Subcutaneous abdominal adipose tissue (tissue), 5 donors: ENCODE data around the gene RHAG.

Experiments used
- H3K27ac ChIP-seq: one replicate; pipeline ENCODE4 v1.7.0; 2013; ENCODE audit warnings: low read depth, mild to moderate bottlenecking, inconsistent platforms, low read length, moderate library complexity
- H3K27me3 ChIP-seq, 5 donors: one replicate each; pipeline ENCODE4 v1.7.0; 2013; ENCODE audit warnings: low read length in 5 of 5, inconsistent platforms in 1 of 5; ENCODE audit not compliant: control insufficient read depth in 5 of 5, insufficient read depth in 4 of 5
- H3K36me3 ChIP-seq, 5 donors: one replicate each; pipeline ENCODE4 v1.7.0; 2013; ENCODE audit warnings: low read length in 5 of 5; ENCODE audit not compliant: control insufficient read depth in 5 of 5, insufficient read depth in 5 of 5
- H3K4me1 ChIP-seq, 5 donors: one replicate each; pipeline ENCODE4 v1.7.0; 2013; ENCODE audit warnings: low read length in 5 of 5, mild to moderate bottlenecking in 3 of 5, moderate library complexity in 1 of 5; ENCODE audit not compliant: control insufficient read depth in 5 of 5, insufficient read depth in 5 of 5
- H3K4me3 ChIP-seq, 5 donors: one replicate each; pipeline ENCODE4 v1.7.0; 2013; ENCODE audit warnings: low read length in 5 of 5, low read depth in 1 of 5
- H3K9ac ChIP-seq, 5 donors: one replicate each; pipeline ENCODE4 v1.7.0; 2013; ENCODE audit warnings: low read length in 5 of 5, mild to moderate bottlenecking in 4 of 5, moderate library complexity in 3 of 5
- H3K9me3 ChIP-seq, 5 donors: one replicate each; pipeline ENCODE4 v1.7.0; 2013; ENCODE audit warnings: low read length in 5 of 5; ENCODE audit not compliant: control insufficient read depth in 5 of 5
- donor health status: healthy.
- donor health status: healthy.
- donor health status: healthy.
- donor health status: healthy.
- donor health status: healthy.

RHAG gene

GRCh38 chr6:49570474-49571079, 66.1 kb downstream of the RHAG start:
- H3K4me1 ChIP-seq, result peaks cover 0 to 15% (median 2%) of the 10 kb centered on the region in 5 donors
- H3K9me3 ChIP-seq, result no peaks in the 10 kb centered on the region
- no peak overlapping the region for H3K4me3 ChIP-seq
- H3K36me3 ChIP-seq, result no peaks in the 10 kb centered on the region
- H3K27me3 ChIP-seq, result no peaks in the 10 kb centered on the region
- H3K9ac ChIP-seq, result peak overlapping the region in 1 of 5 donors; percentile 20
- H3K27ac ChIP-seq, result peak overlapping the region; percentile 19

- H3K27ac ChIP-seq, result peak overlapping the region; percentile 69
Observed at GRCh38 chr6:49565855-49566254, 70.8 kb downstream of the RHAG start.

GRCh38 chr6:49565261-49565660, 71.4 kb downstream of the RHAG start:
- peaks cover 0 to 16% (median 2%) of the 10 kb centered on the region in 5 donors for H3K4me1 ChIP-seq
- no peaks in the 10 kb centered on the region for H3K36me3 ChIP-seq
- no peak overlapping the region for H3K4me3 ChIP-seq
- H3K27ac ChIP-seq, result peak overlapping the region; percentile 69
- H3K9ac ChIP-seq, result no peak overlapping the region
- H3K9me3 ChIP-seq, result peaks cover 0 to 6% (median 0%) of the 10 kb centered on the region in 5 donors
- peaks cover 0 to 4% (median 0%) of the 10 kb centered on the region in 5 donors for H3K27me3 ChIP-seq

More at GRCh38 chr6:49565855-49566254, 70.8 kb downstream of the RHAG start:
- Histone ChIP-seq H3K4me3 (peak overlapping the region in 1 of 5 donors; percentile 3), H3K9ac (peak overlapping the region in 1 of 5 donors; percentile 55), H3K36me3 (no peaks in the 10 kb centered on the region), H3K4me1 (peaks cover 0 to 15% (median 2%) of the 10 kb centered on the region in 5 donors), H3K9me3 (peaks cover 0 to 6% (median 0%) of the 10 kb centered on the region in 5 donors), H3K27me3 (peaks cover 0 to 4% (median 0%) of the 10 kb centered on the region in 5 donors)

- Histone ChIP-seq H3K9me3 (peaks cover 0 to 6% (median 0%) of the 10 kb centered on the region in 5 donors), H3K36me3 (no peaks in the 10 kb centered on the region), H3K4me3 (no peak overlapping the region), H3K9ac (no peak overlapping the region), H3K4me1 (peaks cover 0 to 11% (median 2%) of the 10 kb centered on the region in 5 donors), H3K27me3 (peaks cover 0 to 4% (median 0%) of the 10 kb centered on the region in 5 donors), H3K27ac (no peak overlapping the region)
Observed at GRCh38 chr6:49564552-49564951, 72.1 kb downstream of the RHAG start.

GRCh38 chr6:49563006-49563886, 73.4 kb downstream of the RHAG start:
- H3K9me3 ChIP-seq, result peaks cover 0 to 6% (median 0%) of the 10 kb centered on the region in 5 donors
- H3K4me3 ChIP-seq, result no peak overlapping the region
- H3K27me3 ChIP-seq, result peaks cover 0 to 4% (median 0%) of the 10 kb centered on the region in 5 donors
- peaks cover 0 to 11% (median 0%) of the 10 kb centered on the region in 5 donors for H3K4me1 ChIP-seq
- no peak overlapping the region for H3K9ac ChIP-seq
- no peak overlapping the region for H3K27ac ChIP-seq
- H3K36me3 ChIP-seq, result no peaks in the 10 kb centered on the region

- H3K9me3 ChIP-seq, result no peaks in the 10 kb centered on the region
- no peak overlapping the region for H3K27ac ChIP-seq
- H3K27me3 ChIP-seq, result peaks cover 0 to 3% (median 0%) of the 10 kb centered on the region in 5 donors
- H3K4me3 ChIP-seq, result no peak overlapping the region
- no peaks in the 10 kb centered on the region for H3K36me3 ChIP-seq
- peaks cover 0 to 10% (median 0%) of the 10 kb centered on the region in 5 donors for H3K4me1 ChIP-seq
- H3K9ac ChIP-seq, result no peak overlapping the region
Observed at GRCh38 chr6:49558238-49558637, 78.4 kb downstream of the RHAG start.

- H3K27me3 ChIP-seq, result peaks cover 0 to 6% (median 0%) of the 10 kb centered on the region in 5 donors
- H3K27ac ChIP-seq, result no peak overlapping the region
- no peak overlapping the region for H3K9ac ChIP-seq
- H3K9me3 ChIP-seq, result no peaks in the 10 kb centered on the region
- H3K4me3 ChIP-seq, result no peak overlapping the region
- no peaks in the 10 kb centered on the region for H3K36me3 ChIP-seq
- H3K4me1 ChIP-seq, result peaks cover 0 to 15% (median 0%) of the 10 kb centered on the region in 5 donors
Observed at GRCh38 chr6:49557177-49557576, 79.5 kb downstream of the RHAG start.

- H3K9ac ChIP-seq, result no peak overlapping the region
- no peaks in the 10 kb centered on the region for H3K9me3 ChIP-seq
- no peak overlapping the region for H3K27ac ChIP-seq
- no peak overlapping the region for H3K4me3 ChIP-seq
- H3K36me3 ChIP-seq, result no peaks in the 10 kb centered on the region
- H3K4me1 ChIP-seq, result peaks cover 0 to 20% (median 5%) of the 10 kb centered on the region in 5 donors
- peaks cover 0 to 6% (median 0%) of the 10 kb centered on the region in 5 donors for H3K27me3 ChIP-seq
Observed at GRCh38 chr6:49556429-49556837, 80.2 kb downstream of the RHAG start.

GRCh38 chr6:49555951-49556350, 80.7 kb downstream of the RHAG start:
- Histone ChIP-seq H3K9ac (no peak overlapping the region), H3K27me3 (peaks cover 0 to 8% (median 0%) of the 10 kb centered on the region in 5 donors), H3K27ac (no peak overlapping the region), H3K36me3 (no peaks in the 10 kb centered on the region), H3K9me3 (no peaks in the 10 kb centered on the region), H3K4me3 (no peak overlapping the region), H3K4me1 (peaks cover 0 to 25% (median 10%) of the 10 kb centered on the region in 5 donors)
